Dendritic cell treated with granulocyte-macrophage colony-stimulating factor and Interleukin-4, amounts not matched to agents 40 ng/mL and 50 ng/mL, for 4 days (primary cell): Measurements from ENCODE around the gene MACROD2.
A peak's percentile ranks its signal among the peaks of the same experiment; 100 is the strongest.
"Not testable (repeated sequence)": the region's sequence is repeated elsewhere in the genome, so short reads cannot be mapped to it uniquely, and the experiment has no call there.

Experiments
- H3K27ac Mint-ChIP-seq: one replicate; pipeline ENCODE4 v1.8.0; 2022; ENCODE audit warnings: mild to moderate bottlenecking, mixed read lengths
- H3K27me3 Mint-ChIP-seq: one replicate; pipeline ENCODE4 v1.8.0; 2022; ENCODE audit warnings: mild to moderate bottlenecking, mixed read lengths
- H3K36me3 Mint-ChIP-seq: one replicate; pipeline ENCODE4 v1.8.0; 2022; ENCODE audit warnings: low read depth, mixed read lengths
- H3K4me1 Mint-ChIP-seq: one replicate; pipeline ENCODE4 v1.8.0; 2022; ENCODE audit warnings: low read depth, mixed read lengths
- H3K4me3 Mint-ChIP-seq: one replicate; pipeline ENCODE4 v1.8.0; 2022; ENCODE audit warnings: mild to moderate bottlenecking, moderate library complexity, mixed read lengths
- H3K9me3 Mint-ChIP-seq: one replicate; pipeline ENCODE4 v1.8.0; 2022; ENCODE audit warnings: mixed read lengths
- intact Hi-C: fragments of 100-400 bp; cut with micrococcal nuclease; formaldehyde crosslinking; loops from one replicate; pipeline ENCODE4 v1.15.0; 2022

The MACROD2 gene

GRCh38 chr20:13995086-13995665, at the start of gene MACROD2:
MACROD2 (plus strand) TSS chr20:13995516.
- H3K27me3 Mint-ChIP-seq = peaks cover 42% of the 10 kb centered on the region
- peaks cover 5% of the 10 kb centered on the region for H3K4me1 Mint-ChIP-seq
- H3K9me3 Mint-ChIP-seq = peaks cover 39% of the 10 kb centered on the region
- intact Hi-C loops = no loop called here
- no peaks in the 10 kb centered on the region for H3K36me3 Mint-ChIP-seq
- peak within 1 kb of the TSS; percentile 76 for H3K4me3 Mint-ChIP-seq
- H3K27ac Mint-ChIP-seq = no peak within 1 kb of the TSS

GRCh38 chr20:13947719-13948118, 47.6 kb upstream of the MACROD2 start:
- H3K4me1 Mint-ChIP-seq = no peaks in the 10 kb centered on the region
- peaks cover 2% of the 10 kb centered on the region for H3K27me3 Mint-ChIP-seq
- no peaks in the 10 kb centered on the region for H3K9me3 Mint-ChIP-seq
- intact Hi-C loops = loop anchor here (10.0 kb wide), 1 partner anchor 123 kb away; no protein-coding TSS in a partner anchor
- H3K4me3 Mint-ChIP-seq = no peak overlapping the region
- no peak overlapping the region for H3K27ac Mint-ChIP-seq
- no peaks in the 10 kb centered on the region for H3K36me3 Mint-ChIP-seq

DNA sequence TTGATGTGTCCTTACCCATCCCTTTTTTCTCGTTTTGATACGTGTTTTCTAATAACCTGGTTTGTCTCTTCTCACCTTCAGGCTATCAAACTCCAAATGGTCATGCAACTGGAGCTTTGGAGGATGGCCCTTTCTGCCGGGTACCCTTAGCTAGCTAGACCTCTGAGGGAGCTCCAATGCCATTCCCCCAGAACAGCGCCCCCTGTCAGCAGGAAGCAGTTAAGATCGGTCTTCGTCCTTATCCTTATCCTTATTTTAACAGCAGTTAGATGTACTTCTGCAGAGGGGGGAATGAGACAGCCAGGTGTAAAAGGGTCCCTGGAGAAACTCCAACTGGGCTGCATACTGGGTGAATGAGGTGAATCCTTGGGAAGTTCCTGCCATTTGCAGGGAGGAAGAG, 42.1 kb upstream of the MACROD2 start:
- Mint-ChIP-seq H3K36me3 (no peaks in the 10 kb centered on the region), H3K4me1 (no peaks in the 10 kb centered on the region), H3K4me3 (no peak overlapping the region)

DNA sequence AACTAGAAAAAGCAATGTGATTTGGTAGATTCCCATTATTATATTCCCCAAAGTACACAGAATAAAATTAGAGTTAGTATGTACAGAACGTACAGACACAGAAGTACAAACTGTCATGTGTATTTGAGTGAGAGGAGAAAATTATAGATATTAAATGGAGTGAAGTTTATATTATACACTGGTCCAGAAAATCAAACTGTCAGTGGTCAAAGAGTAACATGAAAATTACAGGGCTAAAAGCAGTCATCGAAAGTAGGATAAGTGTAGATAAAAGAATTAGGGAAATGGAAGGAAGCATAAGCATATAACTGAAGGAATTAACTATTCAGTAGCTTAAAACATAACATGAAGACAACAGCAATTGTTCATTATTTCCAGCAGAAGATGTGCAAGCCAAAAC, 35.2 kb upstream of the MACROD2 start:
- H3K27ac Mint-ChIP-seq = no peak overlapping the region
- H3K9me3 Mint-ChIP-seq = no peaks in the 10 kb centered on the region
- no peaks in the 10 kb centered on the region for H3K36me3 Mint-ChIP-seq
- no peaks in the 10 kb centered on the region for H3K4me1 Mint-ChIP-seq
- H3K27me3 Mint-ChIP-seq = no peaks in the 10 kb centered on the region
- no peak overlapping the region for H3K4me3 Mint-ChIP-seq
- intact Hi-C loops = no loop called here

More for the DNA sequence above, 42.1 kb upstream of the MACROD2 start:
- Mint-ChIP-seq H3K9me3 (no peaks in the 10 kb centered on the region), H3K27me3 (no peaks in the 10 kb centered on the region), H3K27ac (no peak overlapping the region)
- intact Hi-C loops = no loop called here

DNA sequence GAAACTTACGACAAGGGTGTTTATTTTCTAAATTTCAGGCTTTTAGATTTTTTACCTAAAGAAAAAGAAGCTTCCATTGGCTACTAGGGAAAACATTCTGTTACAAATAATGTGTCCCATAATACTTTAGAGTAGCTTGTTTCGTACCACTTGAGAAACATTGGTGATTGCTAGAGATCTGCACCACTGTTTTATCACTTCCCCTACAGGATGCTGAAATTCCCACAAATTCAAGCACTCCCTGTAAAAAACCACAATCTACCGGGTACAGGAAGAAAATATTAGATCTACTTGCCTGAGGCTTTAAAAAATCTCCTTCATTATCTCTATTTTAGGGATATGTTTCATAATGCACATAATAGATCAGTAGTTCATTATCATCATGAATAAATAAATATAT, 34.8 kb upstream of the MACROD2 start:
- H3K4me1 Mint-ChIP-seq = no peaks in the 10 kb centered on the region
- no peak overlapping the region for H3K4me3 Mint-ChIP-seq
- intact Hi-C loops = no loop called here
- no peaks in the 10 kb centered on the region for H3K27me3 Mint-ChIP-seq
- no peak overlapping the region for H3K27ac Mint-ChIP-seq
- H3K9me3 Mint-ChIP-seq = no peaks in the 10 kb centered on the region
- H3K36me3 Mint-ChIP-seq = no peaks in the 10 kb centered on the region

GRCh38 chr20:13984211-13984610, 11.1 kb upstream of the MACROD2 start:
- Mint-ChIP-seq H3K4me1 (no peaks in the 10 kb centered on the region), H3K9me3 (no peaks in the 10 kb centered on the region), H3K27ac (no peak overlapping the region), H3K27me3 (peaks cover 2% of the 10 kb centered on the region), H3K4me3 (no peak overlapping the region), H3K36me3 (no peaks in the 10 kb centered on the region)
- intact Hi-C loops = no loop called here

DNA sequence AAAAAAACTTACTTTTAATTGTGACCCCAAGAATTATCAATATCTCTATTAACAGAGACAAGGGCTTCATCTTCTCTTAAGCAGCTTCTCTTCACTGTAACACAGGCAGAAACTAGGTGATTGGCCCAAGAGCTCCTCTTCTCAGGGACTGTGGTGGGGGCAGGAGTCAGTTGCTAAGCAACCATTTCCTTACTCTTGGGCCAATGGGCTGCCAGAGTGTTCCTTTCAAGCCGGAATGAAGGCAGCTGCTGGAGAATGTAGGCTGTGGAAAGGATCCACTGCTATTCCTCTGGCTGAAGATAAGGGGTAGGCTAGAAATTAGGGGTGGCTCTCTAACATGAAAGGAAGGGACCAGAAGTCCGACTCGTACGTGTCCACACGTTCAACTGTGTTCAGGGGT, 4.9 kb upstream of the MACROD2 start, which contains the start of gene SEL1L2:
Gene SEL1L2 (minus strand): TSS at position 150 of the 400 bp plus-strand sequence. CDS start 80 bp downstream, at position 70.
- Mint-ChIP-seq H3K27ac (no peak within 1 kb of the TSS), H3K36me3 (no peaks in the 10 kb centered on the region), H3K4me3 (no peak within 1 kb of the TSS), H3K27me3 (peaks cover 18% of the 10 kb centered on the region), H3K9me3 (peaks cover 39% of the 10 kb centered on the region), H3K4me1 (peaks cover 5% of the 10 kb centered on the region)
- intact Hi-C loops = no loop called here

- peaks cover 25% of the 10 kb centered on the region for H3K27me3 Mint-ChIP-seq
- peaks cover 39% of the 10 kb centered on the region for H3K9me3 Mint-ChIP-seq
- intact Hi-C loops = no loop called here
- no peak overlapping the region for H3K27ac Mint-ChIP-seq
- no peaks in the 10 kb centered on the region for H3K36me3 Mint-ChIP-seq
- H3K4me1 Mint-ChIP-seq = peaks cover 5% of the 10 kb centered on the region
- no peak overlapping the region for H3K4me3 Mint-ChIP-seq
Measured at GRCh38 chr20:13991311-13991710, 4.0 kb upstream of the MACROD2 start.

DNA sequence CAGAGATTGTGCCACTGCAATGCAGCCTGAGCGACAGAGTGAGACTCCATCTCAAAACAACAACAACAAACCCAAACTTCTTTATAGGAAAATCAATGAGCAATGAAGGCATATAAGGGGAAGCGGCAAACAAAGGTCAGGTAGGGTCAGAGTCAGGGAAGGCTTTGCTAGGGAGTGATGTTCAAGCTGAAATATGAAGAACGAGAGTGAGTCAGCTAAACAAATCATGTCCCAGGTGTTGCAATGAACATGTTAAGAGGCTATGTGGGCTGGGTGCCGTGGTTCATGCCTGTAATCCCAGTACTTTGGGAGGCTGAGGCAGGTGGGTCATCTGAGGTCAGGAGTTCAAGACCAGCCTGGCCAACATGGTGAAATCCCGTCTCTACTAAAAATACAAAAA, 3.4 kb upstream of the MACROD2 start:
- intact Hi-C loops, H3K36me3 Mint-ChIP-seq, H3K27ac Mint-ChIP-seq, H3K4me3 Mint-ChIP-seq, H3K4me1 Mint-ChIP-seq: not testable (repeated sequence)
- H3K27me3 Mint-ChIP-seq = peaks cover 31% of the 10 kb centered on the region
- peaks cover 39% of the 10 kb centered on the region for H3K9me3 Mint-ChIP-seq

DNA sequence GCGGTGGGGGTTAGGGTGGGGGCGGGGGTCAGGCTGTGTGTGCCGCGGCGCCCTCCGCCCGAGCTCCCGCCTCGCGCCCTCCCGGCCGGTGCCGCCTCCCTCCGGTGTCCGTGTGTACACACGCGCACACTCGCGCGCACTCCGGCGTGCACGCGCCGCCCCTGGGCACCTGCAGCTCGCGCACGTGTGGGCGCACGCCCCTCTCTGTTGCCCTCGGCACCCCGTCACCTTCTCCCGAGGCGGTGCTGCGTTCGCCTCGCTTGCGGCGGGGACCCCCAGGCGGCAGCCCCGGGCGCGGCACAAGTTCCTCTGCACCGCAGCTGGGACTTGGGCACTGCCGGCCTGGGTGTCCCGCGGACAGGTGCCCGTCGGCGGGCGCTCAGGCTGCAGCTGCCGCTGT, 525 bp downstream of the MACROD2 start:
- intact Hi-C loops = no loop called here
- peaks cover 5% of the 10 kb centered on the region for H3K4me1 Mint-ChIP-seq
- H3K4me3 Mint-ChIP-seq = peak overlapping the region; percentile 76
- no peaks in the 10 kb centered on the region for H3K36me3 Mint-ChIP-seq
- H3K27me3 Mint-ChIP-seq = peaks cover 42% of the 10 kb centered on the region
- peaks cover 39% of the 10 kb centered on the region for H3K9me3 Mint-ChIP-seq
- no peak overlapping the region for H3K27ac Mint-ChIP-seq

DNA sequence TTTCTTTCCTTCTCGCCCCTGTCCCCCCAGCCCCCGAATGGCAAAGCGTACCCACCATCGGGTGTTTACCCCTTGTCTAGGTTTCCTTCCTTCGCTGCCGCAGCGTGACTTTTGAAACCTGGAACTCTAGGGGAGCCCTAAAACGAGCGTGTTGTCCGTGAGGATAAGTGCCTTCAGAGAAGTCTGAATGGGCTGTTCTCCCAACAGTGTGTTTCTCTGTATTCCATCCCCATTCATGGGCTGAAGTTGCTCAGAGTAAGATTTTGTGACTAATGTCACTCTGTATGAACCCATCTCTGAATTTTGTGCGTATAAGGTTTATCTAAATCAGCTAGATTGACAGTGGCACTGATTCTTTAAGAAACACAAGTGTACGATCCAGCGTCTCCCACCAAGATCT, 949 bp downstream of the MACROD2 start:
- Mint-ChIP-seq H3K36me3 (no peaks in the 10 kb centered on the region), H3K9me3 (peaks cover 39% of the 10 kb centered on the region), H3K4me1 (peaks cover 5% of the 10 kb centered on the region), H3K27ac (no peak overlapping the region), H3K4me3 (peak overlapping the region; percentile 76), H3K27me3 (peaks cover 42% of the 10 kb centered on the region)
- intact Hi-C loops = no loop called here

GRCh38 chr20:14000917-14001316, 5.6 kb downstream of the MACROD2 start:
- Mint-ChIP-seq H3K27me3 (peaks cover 21% of the 10 kb centered on the region), H3K27ac (no peak overlapping the region), H3K4me3 (no peak overlapping the region), H3K9me3 (no peaks in the 10 kb centered on the region), H3K36me3 (no peaks in the 10 kb centered on the region), H3K4me1 (no peaks in the 10 kb centered on the region)
- intact Hi-C loops = no loop called here

DNA sequence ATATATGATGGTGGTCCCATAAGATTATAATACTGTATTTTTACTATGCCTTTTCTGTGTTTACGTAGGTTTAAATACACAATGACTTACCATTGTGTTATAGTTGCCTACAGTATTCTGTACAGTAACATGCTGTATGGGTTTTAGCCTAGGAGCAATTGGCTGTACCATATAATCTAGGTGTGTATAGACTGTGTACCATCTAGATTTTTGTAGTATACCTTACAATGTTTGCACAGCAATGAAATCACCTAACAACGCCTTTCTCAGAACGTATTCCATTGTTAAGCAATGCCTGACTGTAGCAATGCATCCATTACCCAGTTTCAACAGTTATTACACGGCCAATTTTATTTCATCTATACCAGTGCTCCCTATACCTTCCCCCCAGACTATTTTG, 10.7 kb downstream of the MACROD2 start:
- H3K27me3 Mint-ChIP-seq = no peaks in the 10 kb centered on the region

DNA sequence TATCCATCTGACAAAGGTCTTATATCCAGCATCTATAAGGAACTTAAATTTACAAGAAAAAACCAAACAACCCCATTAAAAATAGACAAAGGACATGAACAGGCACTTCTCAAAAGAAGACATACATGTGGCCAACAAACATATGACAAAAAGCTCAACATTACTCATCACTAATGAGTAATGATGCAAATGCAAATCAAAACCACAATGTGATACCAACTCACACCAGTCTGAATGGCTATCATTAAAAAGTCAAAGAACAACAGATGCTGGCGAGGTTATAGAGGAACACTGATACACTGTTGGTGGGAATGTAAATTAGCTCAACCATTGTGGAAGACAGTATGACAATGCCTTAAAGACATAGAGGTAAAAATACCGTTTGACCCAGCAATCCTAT, 13.9 kb downstream of the MACROD2 start:
- H3K27me3 Mint-ChIP-seq = no peaks in the 10 kb centered on the region
- intact Hi-C loops = no loop called here
- H3K4me1 Mint-ChIP-seq = no peaks in the 10 kb centered on the region
- no peaks in the 10 kb centered on the region for H3K36me3 Mint-ChIP-seq
- H3K9me3 Mint-ChIP-seq = peaks cover under 1% of the 10 kb centered on the region
- H3K4me3 Mint-ChIP-seq = no peak overlapping the region
- no peak overlapping the region for H3K27ac Mint-ChIP-seq

More for the DNA sequence above, 10.7 kb downstream of the MACROD2 start:
- no peaks in the 10 kb centered on the region for H3K36me3 Mint-ChIP-seq
- H3K4me3 Mint-ChIP-seq = no peak overlapping the region
- H3K9me3 Mint-ChIP-seq = no peaks in the 10 kb centered on the region
- no peak overlapping the region for H3K27ac Mint-ChIP-seq
- no peaks in the 10 kb centered on the region for H3K4me1 Mint-ChIP-seq
- intact Hi-C loops = no loop called here

GRCh38 chr20:14012671-14013070, 17.4 kb downstream of the MACROD2 start:
- Mint-ChIP-seq H3K9me3 (peaks cover 25% of the 10 kb centered on the region), H3K36me3 (no peaks in the 10 kb centered on the region), H3K4me1 (no peaks in the 10 kb centered on the region), H3K4me3 (no peak overlapping the region), H3K27me3 (no peaks in the 10 kb centered on the region), H3K27ac (no peak overlapping the region)
- intact Hi-C loops = no loop called here
